ENCODE data around the gene ADGRG1.

The ADGRG1 gene

GRCh38 chr16:57704905-57705852 is 76.7 kb downstream of the ADGRG1 start:
- no peak overlapping the region for H3K4me3 ChIP-seq (ENCODE audit: low read depth, low read length)
- in situ Hi-C loops (cut with HindIII; ENCODE audit: low sequenced_read_pairs), result no loop called here
- no peak for TF ChIP-seq CTCF (IDR thresholded peaks at IDR 0.05; ENCODE audit: low read depth, low read length, missing control alignments)
- DNase-seq (ENCODE audit: low read depth), result no peak

- TF ChIP-seq CTCF (IDR thresholded peaks at IDR 0.05; ENCODE audit: low read depth, low read length, missing control alignments), result no peak
- no peak overlapping the region for H3K4me3 ChIP-seq (ENCODE audit: low read depth, low read length)
- DNase-seq (ENCODE audit: low read depth), result no peak
- in situ Hi-C loops (cut with HindIII; ENCODE audit: low sequenced_read_pairs), result no loop called here
Measured at GRCh38 chr16:57706717-57707116, 78.3 kb downstream of the ADGRG1 start.

- no peak for TF ChIP-seq CTCF (IDR thresholded peaks at IDR 0.05; ENCODE audit: low read depth, low read length, missing control alignments)
- in situ Hi-C loops (cut with HindIII; ENCODE audit: low sequenced_read_pairs), result no loop called here
- no peak for DNase-seq (ENCODE audit: low read depth)
- H3K4me3 ChIP-seq (ENCODE audit: low read depth, low read length), result no peak overlapping the region
Measured at GRCh38 chr16:57707331-57707730, 78.9 kb downstream of the ADGRG1 start.

- DNase-seq (ENCODE audit: low read depth), result no peak
- in situ Hi-C loops (cut with HindIII; ENCODE audit: low sequenced_read_pairs), result no loop called here
- H3K4me3 ChIP-seq (ENCODE audit: low read depth, low read length), result no peak overlapping the region
- TF ChIP-seq CTCF (IDR thresholded peaks at IDR 0.05; ENCODE audit: low read depth, low read length, missing control alignments), result no peak
Measured at GRCh38 chr16:57708168-57708567, 79.7 kb downstream of the ADGRG1 start.

DNA sequence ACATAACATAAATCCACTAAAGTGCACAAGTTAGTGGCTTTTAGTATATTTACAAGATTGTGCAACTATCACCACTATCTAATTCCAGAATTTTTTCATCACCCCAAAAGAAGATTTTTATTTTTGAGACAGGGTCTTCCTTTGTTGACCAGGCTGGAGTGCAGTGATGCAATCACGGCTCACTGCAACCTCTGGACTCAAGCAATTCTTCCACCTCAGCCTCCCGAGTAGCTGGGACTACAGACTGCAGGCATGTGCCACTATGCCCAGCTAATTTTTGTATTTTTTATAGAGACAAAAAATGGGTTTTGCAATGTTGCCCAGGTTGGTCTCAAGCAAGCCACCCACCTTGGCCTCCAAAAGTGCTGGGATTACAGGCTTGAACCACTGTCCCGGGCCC is 81.2 kb downstream of the ADGRG1 start:
- in situ Hi-C loops (cut with HindIII; ENCODE audit: low sequenced_read_pairs), result no loop called here
- no peak for TF ChIP-seq CTCF (IDR thresholded peaks at IDR 0.05; ENCODE audit: low read depth, low read length, missing control alignments)
- no peak overlapping the region for H3K4me3 ChIP-seq (ENCODE audit: low read depth, low read length)
- DNase-seq (ENCODE audit: low read depth), result no peak

DNA sequence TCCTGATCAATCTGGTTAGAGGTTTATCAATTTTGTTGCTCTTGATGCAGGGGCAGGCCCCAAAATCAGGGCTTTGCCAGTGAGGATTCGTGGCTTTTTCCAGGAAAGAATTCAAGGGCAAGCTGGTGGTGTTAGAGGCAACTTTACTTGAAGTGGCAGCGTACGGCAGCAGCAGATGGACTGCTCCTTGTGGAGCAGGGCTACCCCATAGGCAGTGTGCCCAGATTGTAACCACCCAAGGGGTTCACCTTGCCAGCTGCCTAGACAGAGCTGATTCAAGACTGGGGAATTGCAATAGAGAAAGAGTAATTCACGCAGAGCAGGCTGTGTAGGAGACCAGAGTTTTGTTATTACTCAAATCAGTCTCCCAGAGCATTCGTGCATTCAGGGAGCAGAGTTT is 82.9 kb downstream of the ADGRG1 start:
- in situ Hi-C loops (cut with HindIII; ENCODE audit: low sequenced_read_pairs), result no loop called here
- no peak for DNase-seq (ENCODE audit: low read depth)
- H3K4me3 ChIP-seq (ENCODE audit: low read depth, low read length), result no peak overlapping the region
- TF ChIP-seq CTCF (IDR thresholded peaks at IDR 0.05; ENCODE audit: low read depth, low read length, missing control alignments), result no peak
